Activated CD8-positive, alpha-beta T cell treated with anti-CD3 and anti-CD28 coated beads for 36 hours (primary cell): Measurements from ENCODE around the gene FABP7. TPM values are rescaled to one million over a fixed set of nuclear protein-coding genes. Genes with fewer than 3 reads are reported as not detected.

Experiments
- ATAC-seq: fragments of 200-7000 bp; cut with Tn5 transposase; one replicate; pipeline ENCODE4 v1.10.0; 2021; ENCODE audit warnings: mild to moderate bottlenecking, moderate library complexity
- CTCF ChIA-PET: fragments of 350-600 bp; sonication (Branson Sonifier 250); formaldehyde crosslinking; loops from one replicate; lab custom pipeline; 2021; ENCODE audit warnings: antibody characterized with exemption; lab: Charles Lee
- POLR2A ChIA-PET: fragments of 350-600 bp; sonication (Branson Sonifier 250); formaldehyde crosslinking; loops from one replicate; lab custom pipeline; 2021; ENCODE audit warnings: antibody characterized with exemption; lab: Charles Lee
- DNase-seq: peaks from one replicate; pipeline ENCODE4 v3.0.0-alpha.2; 2020
- H3K27ac Mint-ChIP-seq: one replicate; pipeline ENCODE4 v1.8.0; 2021; ENCODE audit warnings: mild to moderate bottlenecking, mixed read lengths
- H3K27me3 Mint-ChIP-seq: one replicate; pipeline ENCODE4 v1.8.0; 2021; ENCODE audit warnings: mixed read lengths
- H3K36me3 Mint-ChIP-seq: one replicate; pipeline ENCODE4 v1.8.0; 2021; ENCODE audit warnings: low read depth, mixed read lengths
- H3K4me1 Mint-ChIP-seq: one replicate; pipeline ENCODE4 v1.8.0; 2021; ENCODE audit warnings: low read depth, mixed read lengths
- H3K4me3 Mint-ChIP-seq: one replicate; pipeline ENCODE4 v1.8.0; 2021; ENCODE audit warnings: mild to moderate bottlenecking, moderate library complexity, mixed read lengths
- H3K9me3 Mint-ChIP-seq: one replicate; pipeline ENCODE4 v1.8.0; 2021; ENCODE audit warnings: mixed read lengths
- intact Hi-C: fragments of 100-400 bp; cut with micrococcal nuclease; formaldehyde crosslinking; loops from one replicate; pipeline ENCODE4 v1.10.0; 2022
- total RNA-seq, 2 experiments: library from RNA; stranded (reverse); gene quantifications; one replicate each; pipeline ENCODE4 v1.2.3, GENCODE V29; 2021
- TF ChIP-seq, protein P1 (sequence below): fragments of 200-600 bp; IDR thresholded peaks from one replicate; pipeline ENCODE4 v1.8.0; 2022; ENCODE audit warnings: antibody characterized with exemption, mild to moderate bottlenecking

The FABP7 gene
- total RNA-seq: not detected

DNA sequence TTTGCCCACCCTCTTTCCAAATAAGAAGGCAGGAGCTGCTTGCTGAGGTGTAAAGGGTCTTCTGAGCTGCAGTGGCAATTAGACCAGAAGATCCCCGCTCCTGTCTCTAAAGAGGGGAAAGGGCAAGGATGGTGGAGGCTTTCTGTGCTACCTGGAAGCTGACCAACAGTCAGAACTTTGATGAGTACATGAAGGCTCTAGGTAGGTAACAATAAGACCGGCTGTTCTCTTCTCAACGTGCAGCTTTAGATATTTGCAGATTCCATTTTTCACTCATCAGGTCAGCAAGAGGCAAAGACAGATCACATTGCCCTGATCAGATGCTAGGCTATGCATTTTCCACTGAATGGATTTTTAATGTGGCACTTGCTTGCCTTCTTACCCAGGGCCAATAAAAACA, at the start of gene FABP7:
TSS of gene FABP7 (plus strand) at position 50 of the 400 bp plus-strand sequence. CDS start at position 129, 79 bp downstream.
- ChIA-PET CTCF (interaction anchor here (0.7 kb wide), 1 partner anchor 11 kb away, joined by 3 read pairs; no protein-coding TSS in a partner anchor), POLR2A (no interaction called here)
- Mint-ChIP-seq H3K27ac (no peak within 1 kb of the TSS), H3K9me3 (peaks cover 3% of the 10 kb centered on the region), H3K36me3 (no peaks in the 10 kb centered on the region), H3K4me1 (no peaks in the 10 kb centered on the region), H3K4me3 (no peak within 1 kb of the TSS), H3K27me3 (peaks cover 22% of the 10 kb centered on the region)
- ATAC-seq: no peak
- TF ChIP-seq, protein P1, sequence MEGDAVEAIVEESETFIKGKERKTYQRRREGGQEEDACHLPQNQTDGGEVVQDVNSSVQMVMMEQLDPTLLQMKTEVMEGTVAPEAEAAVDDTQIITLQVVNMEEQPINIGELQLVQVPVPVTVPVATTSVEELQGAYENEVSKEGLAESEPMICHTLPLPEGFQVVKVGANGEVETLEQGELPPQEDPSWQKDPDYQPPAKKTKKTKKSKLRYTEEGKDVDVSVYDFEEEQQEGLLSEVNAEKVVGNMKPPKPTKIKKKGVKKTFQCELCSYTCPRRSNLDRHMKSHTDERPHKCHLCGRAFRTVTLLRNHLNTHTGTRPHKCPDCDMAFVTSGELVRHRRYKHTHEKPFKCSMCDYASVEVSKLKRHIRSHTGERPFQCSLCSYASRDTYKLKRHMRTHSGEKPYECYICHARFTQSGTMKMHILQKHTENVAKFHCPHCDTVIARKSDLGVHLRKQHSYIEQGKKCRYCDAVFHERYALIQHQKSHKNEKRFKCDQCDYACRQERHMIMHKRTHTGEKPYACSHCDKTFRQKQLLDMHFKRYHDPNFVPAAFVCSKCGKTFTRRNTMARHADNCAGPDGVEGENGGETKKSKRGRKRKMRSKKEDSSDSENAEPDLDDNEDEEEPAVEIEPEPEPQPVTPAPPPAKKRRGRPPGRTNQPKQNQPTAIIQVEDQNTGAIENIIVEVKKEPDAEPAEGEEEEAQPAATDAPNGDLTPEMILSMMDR: no peak
- intact Hi-C loops: no loop called here
- DNase-seq: no peak

DNA sequence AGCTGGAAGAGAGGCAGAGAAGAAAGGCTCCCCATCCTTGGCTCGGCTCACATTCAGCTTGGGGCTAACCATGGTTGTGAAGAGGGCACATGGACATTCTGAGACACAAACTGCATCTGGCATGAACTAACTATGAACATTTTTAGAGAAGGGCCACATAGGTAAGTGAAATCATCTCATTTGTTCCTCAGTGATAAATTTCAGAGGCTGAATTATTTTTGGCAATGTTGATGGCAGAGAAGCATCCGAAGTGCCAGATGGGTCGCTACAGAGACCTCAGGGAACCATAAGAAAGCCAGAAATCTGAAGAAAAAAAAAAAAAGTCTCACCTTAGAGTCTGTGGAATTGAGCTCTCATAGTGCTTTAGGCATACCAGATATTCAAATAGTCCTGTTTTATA, 49.2 kb upstream of the FABP7 start:
- ChIA-PET POLR2A (interaction anchor here (0.6 kb wide), 2 partner anchors 146 to 406 kb away, joined by 3 read pairs; no protein-coding TSS in a partner anchor), CTCF (interaction anchor here (1.0 to 6.2 kb wide), 7 partner anchors 8 to 251 kb away, joined by 3 to 77 read pairs (median 5); no protein-coding TSS in a partner anchor)
- intact Hi-C loops: loop anchor here (2.0 to 5.0 kb wide), 2 partner anchors 108 to 587 kb away; no protein-coding TSS in a partner anchor
- Mint-ChIP-seq H3K4me1 (no peaks in the 10 kb centered on the region), H3K36me3 (no peaks in the 10 kb centered on the region), H3K27ac (no peak overlapping the region), H3K4me3 (no peak overlapping the region), H3K9me3 (no peaks in the 10 kb centered on the region), H3K27me3 (peaks cover 9% of the 10 kb centered on the region)
- TF ChIP-seq, protein P1: no peak
- DNase-seq: no peak
- ATAC-seq: no peak

DNA sequence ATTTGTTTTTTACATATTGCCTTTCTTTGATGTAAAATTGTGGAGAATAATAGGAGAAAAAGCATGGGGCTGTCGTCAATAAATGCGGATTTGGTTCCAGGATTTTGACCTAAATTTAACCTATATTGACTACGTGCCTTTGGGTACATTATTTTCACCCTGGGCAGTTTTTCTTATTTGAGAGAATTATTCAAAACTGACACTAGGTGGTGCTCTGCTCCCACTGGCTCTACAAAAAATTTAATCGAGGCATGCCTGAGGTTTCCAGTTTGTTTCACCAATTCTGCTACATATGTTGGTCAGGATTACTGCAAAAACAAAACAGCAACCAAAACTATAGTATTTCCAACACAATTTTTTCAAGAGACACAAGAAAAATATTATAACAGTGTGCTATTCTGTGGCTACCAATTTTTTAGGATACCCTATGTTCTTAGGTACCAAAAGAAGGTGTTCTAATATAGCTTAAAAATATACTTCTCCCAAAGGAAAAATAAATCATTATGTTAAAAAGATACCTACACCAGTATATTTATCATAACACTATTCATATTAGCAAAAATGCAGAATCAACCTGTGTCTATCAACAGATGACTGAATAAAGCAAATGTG, 48.6 kb upstream of the FABP7 start:
- Mint-ChIP-seq H3K9me3 (no peaks in the 10 kb centered on the region), H3K27me3 (peaks cover 9% of the 10 kb centered on the region), H3K4me1 (no peaks in the 10 kb centered on the region), H3K27ac (no peak overlapping the region), H3K4me3 (no peak overlapping the region), H3K36me3 (no peaks in the 10 kb centered on the region)
- intact Hi-C loops: loop anchor here (2.0 to 5.0 kb wide), 2 partner anchors 108 to 586 kb away; no protein-coding TSS in a partner anchor
- POLR2A ChIA-PET: interaction anchor here (0.6 kb wide), 1 partner anchor 145 kb away, joined by 3 read pairs; no protein-coding TSS in a partner anchor
- ATAC-seq: peak; percentile 24
- CTCF ChIA-PET: interaction anchor here (0.7 to 6.2 kb wide), 9 partner anchors 9 to 251 kb away, joined by 3 to 77 read pairs (median 3); no protein-coding TSS in a partner anchor
- DNase-seq: no peak
- TF ChIP-seq, protein P1: peak; percentile 84

DNA sequence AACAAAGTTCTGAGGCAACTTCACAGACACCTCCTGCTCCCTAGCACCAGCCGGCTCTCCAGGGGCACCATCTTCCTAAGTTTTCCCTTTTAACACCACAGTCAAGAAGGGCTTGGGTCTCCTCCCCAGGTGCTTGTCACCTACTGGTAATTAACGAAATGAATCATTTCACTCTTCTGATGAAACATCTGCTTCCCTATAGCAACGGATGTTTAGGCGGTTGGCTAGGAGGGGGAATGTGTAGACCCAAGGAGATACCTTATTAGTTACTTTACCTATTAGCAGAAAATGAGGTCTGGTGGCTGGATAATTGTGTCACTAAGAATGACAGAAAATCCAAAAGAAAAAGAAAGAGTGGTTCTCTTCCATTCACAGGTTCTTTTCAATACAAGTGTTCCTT, 46.3 kb upstream of the FABP7 start:
- no peak for DNase-seq
- peaks cover 8% of the 10 kb centered on the region for H3K27me3 Mint-ChIP-seq
- H3K36me3 Mint-ChIP-seq: no peaks in the 10 kb centered on the region
- TF ChIP-seq, protein P1: no peak
- no peaks in the 10 kb centered on the region for H3K4me1 Mint-ChIP-seq
- CTCF ChIA-PET: interaction anchor here (1.2 to 6.2 kb wide), 2 partner anchors 63 to 106 kb away, joined by 3 to 77 read pairs; no protein-coding TSS in a partner anchor
- H3K4me3 Mint-ChIP-seq: no peak overlapping the region
- POLR2A ChIA-PET: no interaction called here
- intact Hi-C loops: loop anchor here (5.0 kb wide), 1 partner anchor 584 kb away; no protein-coding TSS in a partner anchor
- no peaks in the 10 kb centered on the region for H3K9me3 Mint-ChIP-seq
- ATAC-seq: no peak
- no peak overlapping the region for H3K27ac Mint-ChIP-seq
